Endothelial cell (in vitro differentiated cells): ENCODE results near the gene MYO1E. TPM values are rescaled to one million over a fixed set of nuclear protein-coding genes. Genes with fewer than 3 reads are reported as not detected.

ENCODE experiments used
- DNase-seq: peaks from one replicate; pipeline ENCODE4 v3.0.0; 2021; ENCODE audit warnings: low spot score
- H3K27ac Mint-ChIP-seq: one replicate; pipeline ENCODE4 v1.8.0; 2021; ENCODE audit warnings: mixed read lengths, inconsistent platforms; ENCODE audit not compliant: unreplicated experiment
- H3K27me3 Mint-ChIP-seq: one replicate; pipeline ENCODE4 v1.8.0; 2021; ENCODE audit warnings: mild to moderate bottlenecking, moderate library complexity, mixed read lengths, inconsistent platforms; ENCODE audit not compliant: unreplicated experiment
- H3K36me3 Mint-ChIP-seq: one replicate; pipeline ENCODE4 v1.8.0; 2021; ENCODE audit warnings: mild to moderate bottlenecking, low read depth, mixed read lengths, inconsistent platforms; ENCODE audit not compliant: unreplicated experiment
- H3K4me1 Mint-ChIP-seq: one replicate; pipeline ENCODE4 v1.8.0; 2021; ENCODE audit warnings: mild to moderate bottlenecking, mixed read lengths, inconsistent platforms; ENCODE audit not compliant: unreplicated experiment
- H3K4me3 Mint-ChIP-seq: one replicate; pipeline ENCODE4 v1.8.0; 2021; ENCODE audit warnings: mild to moderate bottlenecking, mixed read lengths, inconsistent platforms; ENCODE audit not compliant: unreplicated experiment
- H3K9me3 Mint-ChIP-seq: one replicate; pipeline ENCODE4 v1.8.0; 2021; ENCODE audit warnings: mixed read lengths, inconsistent platforms; ENCODE audit not compliant: unreplicated experiment
- CTCF ChIP-seq: fragments of 200-600 bp; sonication (generic); IDR thresholded peaks from one replicate; pipeline ENCODE4 v1.5.0; 2021; ENCODE audit warnings: antibody characterized with exemption; ENCODE audit not compliant: unreplicated experiment
- total RNA-seq: library from RNA; stranded (reverse); fragmentation: NEBNext Ultra II Directional; extraction: Animal tissue kit (Norgen Biotek cat#: 25700); gene quantifications from one replicate; pipeline ENCODE4 v1.2.1, GENCODE V29; 2021; ENCODE audit not compliant: unreplicated experiment

Gene MYO1E
- total RNA-seq, 1 donor from 2014 or later, result 146 TPM

DNA sequence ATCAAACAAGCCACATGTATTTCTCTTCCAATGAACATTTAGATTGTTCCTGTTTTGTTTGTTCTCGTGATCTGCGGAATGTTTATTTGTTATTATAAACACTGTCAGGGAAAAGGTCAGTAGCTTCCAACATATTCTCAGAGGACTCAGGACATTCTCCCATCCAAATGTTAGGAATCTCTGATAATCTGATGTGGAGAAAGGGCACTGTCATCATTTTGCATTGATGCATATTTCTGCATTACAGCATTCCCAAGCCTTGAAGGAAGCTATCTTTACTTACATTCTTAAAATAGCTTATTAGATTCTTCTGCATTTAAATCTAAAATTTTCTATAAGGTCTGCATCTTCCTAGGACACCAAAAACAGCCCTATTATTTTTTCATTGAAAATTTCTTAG, 10.3 kb downstream of the MYO1E start:
- Mint-ChIP-seq H3K4me1 (peaks cover 3% of the 10 kb centered on the region), H3K27ac (no peak overlapping the region), H3K9me3 (no peaks in the 10 kb centered on the region), H3K27me3 (peaks cover 4% of the 10 kb centered on the region), H3K36me3 (peaks cover 7% of the 10 kb centered on the region), H3K4me3 (no peak overlapping the region)
- DNase-seq, result no peak
- TF ChIP-seq CTCF, result no peak

DNA sequence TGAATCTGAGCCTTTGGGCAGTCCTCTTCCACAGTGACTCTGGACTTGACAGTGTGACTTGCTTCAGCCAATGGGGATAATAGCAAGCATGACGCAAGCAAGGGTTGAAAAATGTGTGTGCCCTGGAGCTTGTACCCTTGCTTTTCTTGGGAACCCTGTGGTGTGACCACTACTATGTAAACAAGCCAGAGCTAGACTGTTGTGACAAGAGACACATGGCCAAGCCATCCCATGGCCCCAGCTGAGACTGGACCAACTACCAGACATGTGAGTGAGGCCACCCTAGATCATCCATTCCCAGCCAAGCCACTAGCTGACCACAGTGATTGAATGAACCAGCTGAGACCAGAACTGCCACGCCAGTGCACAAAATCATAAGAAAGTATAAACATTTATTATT, 11.8 kb downstream of the MYO1E start:
- no peak overlapping the region for H3K27ac Mint-ChIP-seq

DNA sequence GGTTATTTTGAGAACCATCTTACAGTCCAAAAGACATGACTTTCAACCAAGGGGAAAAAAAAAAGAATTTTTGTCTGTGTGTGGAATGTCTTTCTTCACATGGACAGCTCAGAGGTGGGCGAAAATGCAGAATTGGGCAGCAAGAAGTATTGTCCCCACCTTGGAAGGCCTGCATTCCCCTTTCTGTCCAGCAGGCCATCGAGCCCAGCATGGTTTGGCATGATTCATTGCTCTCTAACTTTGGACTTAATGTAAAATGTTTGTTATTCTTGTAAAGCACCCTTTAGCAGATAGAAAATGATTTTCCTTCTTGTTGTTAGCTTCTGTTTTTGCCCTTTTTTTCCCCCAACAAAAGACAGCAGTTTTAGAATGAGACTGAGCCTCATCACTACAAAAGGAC, 12.4 kb downstream of the MYO1E start:
- H3K4me3 Mint-ChIP-seq, result no peak overlapping the region

More for the DNA sequence above, 11.8 kb downstream of the MYO1E start:
- no peaks in the 10 kb centered on the region for H3K9me3 Mint-ChIP-seq
- no peak for DNase-seq
- no peak overlapping the region for H3K4me3 Mint-ChIP-seq
- H3K36me3 Mint-ChIP-seq, result peaks cover 7% of the 10 kb centered on the region
- H3K4me1 Mint-ChIP-seq, result no peaks in the 10 kb centered on the region
- peaks cover 4% of the 10 kb centered on the region for H3K27me3 Mint-ChIP-seq
- no peak for TF ChIP-seq CTCF

GRCh38 chr15:59355730-59356129, 16.9 kb downstream of the MYO1E start:
- Mint-ChIP-seq H3K36me3 (peaks cover 10% of the 10 kb centered on the region), H3K4me1 (peaks cover 38% of the 10 kb centered on the region), H3K9me3 (no peaks in the 10 kb centered on the region), H3K27ac (no peak overlapping the region), H3K27me3 (peaks cover 8% of the 10 kb centered on the region), H3K4me3 (no peak overlapping the region)
- DNase-seq, result no peak
- TF ChIP-seq CTCF, result no peak

More for the DNA sequence above, 12.4 kb downstream of the MYO1E start:
- Mint-ChIP-seq H3K27me3 (peaks cover 4% of the 10 kb centered on the region), H3K4me1 (peaks cover 5% of the 10 kb centered on the region), H3K9me3 (no peaks in the 10 kb centered on the region), H3K27ac (no peak overlapping the region), H3K36me3 (peaks cover 7% of the 10 kb centered on the region)
- DNase-seq, result no peak
- peak; percentile 67 for TF ChIP-seq CTCF

GRCh38 chr15:59354417-59355031, 18.1 kb downstream of the MYO1E start:
- DNase-seq, result no peak
- Mint-ChIP-seq H3K36me3 (peaks cover 14% of the 10 kb centered on the region), H3K9me3 (no peaks in the 10 kb centered on the region), H3K4me3 (no peak overlapping the region), H3K27me3 (peaks cover 8% of the 10 kb centered on the region), H3K27ac (no peak overlapping the region), H3K4me1 (peaks cover 50% of the 10 kb centered on the region)
- no peak for TF ChIP-seq CTCF
